Endothelial cell (in vitro differentiated cells): ENCODE measurements around the gene MAP3K3. TPM values are rescaled to one million over a fixed set of nuclear protein-coding genes. Genes with fewer than 3 reads are reported as not detected.

ENCODE experiments used
- DNase-seq: peaks from one replicate; pipeline ENCODE4 v3.0.0; 2021; ENCODE audit warnings: low spot score
- H3K27ac Mint-ChIP-seq: one replicate; pipeline ENCODE4 v1.8.0; 2021; ENCODE audit warnings: mixed read lengths, inconsistent platforms; ENCODE audit not compliant: unreplicated experiment
- H3K27me3 Mint-ChIP-seq: one replicate; pipeline ENCODE4 v1.8.0; 2021; ENCODE audit warnings: mild to moderate bottlenecking, moderate library complexity, mixed read lengths, inconsistent platforms; ENCODE audit not compliant: unreplicated experiment
- H3K36me3 Mint-ChIP-seq: one replicate; pipeline ENCODE4 v1.8.0; 2021; ENCODE audit warnings: mild to moderate bottlenecking, low read depth, mixed read lengths, inconsistent platforms; ENCODE audit not compliant: unreplicated experiment
- H3K4me1 Mint-ChIP-seq: one replicate; pipeline ENCODE4 v1.8.0; 2021; ENCODE audit warnings: mild to moderate bottlenecking, mixed read lengths, inconsistent platforms; ENCODE audit not compliant: unreplicated experiment
- H3K4me3 Mint-ChIP-seq: one replicate; pipeline ENCODE4 v1.8.0; 2021; ENCODE audit warnings: mild to moderate bottlenecking, mixed read lengths, inconsistent platforms; ENCODE audit not compliant: unreplicated experiment
- H3K9me3 Mint-ChIP-seq: one replicate; pipeline ENCODE4 v1.8.0; 2021; ENCODE audit warnings: mixed read lengths, inconsistent platforms; ENCODE audit not compliant: unreplicated experiment
- total RNA-seq: library from RNA; stranded (reverse); fragmentation: NEBNext Ultra II Directional; extraction: Animal tissue kit (Norgen Biotek cat#: 25700); gene quantifications from one replicate; pipeline ENCODE4 v1.2.1, GENCODE V29; 2021; ENCODE audit not compliant: unreplicated experiment
- TF ChIP-seq, protein P1 (sequence below): fragments of 200-600 bp; sonication (generic); IDR thresholded peaks from one replicate; pipeline ENCODE4 v1.5.0; 2021; ENCODE audit warnings: antibody characterized with exemption; ENCODE audit not compliant: unreplicated experiment

The MAP3K3 gene
- total RNA-seq, 1 donor from 2014 or later = 112 TPM

DNA sequence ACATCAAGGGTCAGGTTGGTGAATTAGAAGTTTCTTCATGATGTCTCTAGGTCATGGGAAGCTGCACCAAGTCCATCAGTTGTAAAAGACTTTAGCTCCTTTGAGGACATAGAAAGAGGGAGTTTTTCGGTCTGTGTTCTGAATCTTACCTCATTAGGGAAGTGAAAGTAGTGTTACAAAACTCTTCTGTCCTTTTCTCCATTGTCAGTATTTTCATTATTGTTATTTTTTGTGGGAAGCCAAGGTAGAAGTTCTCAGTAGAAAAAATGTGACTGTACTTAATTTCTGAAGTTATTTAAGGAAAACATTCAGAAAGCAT is 24.2 kb downstream of the MAP3K3 start:
- H3K36me3 Mint-ChIP-seq = peaks cover 43% of the 10 kb centered on the region
- TF ChIP-seq, protein P1, sequence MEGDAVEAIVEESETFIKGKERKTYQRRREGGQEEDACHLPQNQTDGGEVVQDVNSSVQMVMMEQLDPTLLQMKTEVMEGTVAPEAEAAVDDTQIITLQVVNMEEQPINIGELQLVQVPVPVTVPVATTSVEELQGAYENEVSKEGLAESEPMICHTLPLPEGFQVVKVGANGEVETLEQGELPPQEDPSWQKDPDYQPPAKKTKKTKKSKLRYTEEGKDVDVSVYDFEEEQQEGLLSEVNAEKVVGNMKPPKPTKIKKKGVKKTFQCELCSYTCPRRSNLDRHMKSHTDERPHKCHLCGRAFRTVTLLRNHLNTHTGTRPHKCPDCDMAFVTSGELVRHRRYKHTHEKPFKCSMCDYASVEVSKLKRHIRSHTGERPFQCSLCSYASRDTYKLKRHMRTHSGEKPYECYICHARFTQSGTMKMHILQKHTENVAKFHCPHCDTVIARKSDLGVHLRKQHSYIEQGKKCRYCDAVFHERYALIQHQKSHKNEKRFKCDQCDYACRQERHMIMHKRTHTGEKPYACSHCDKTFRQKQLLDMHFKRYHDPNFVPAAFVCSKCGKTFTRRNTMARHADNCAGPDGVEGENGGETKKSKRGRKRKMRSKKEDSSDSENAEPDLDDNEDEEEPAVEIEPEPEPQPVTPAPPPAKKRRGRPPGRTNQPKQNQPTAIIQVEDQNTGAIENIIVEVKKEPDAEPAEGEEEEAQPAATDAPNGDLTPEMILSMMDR = no peak
- H3K4me1 Mint-ChIP-seq = peaks cover 15% of the 10 kb centered on the region
- no peaks in the 10 kb centered on the region for H3K9me3 Mint-ChIP-seq
- no peak overlapping the region for H3K27ac Mint-ChIP-seq
- H3K4me3 Mint-ChIP-seq = peak overlapping the region; percentile 15
- no peaks in the 10 kb centered on the region for H3K27me3 Mint-ChIP-seq
- DNase-seq = no peak

DNA sequence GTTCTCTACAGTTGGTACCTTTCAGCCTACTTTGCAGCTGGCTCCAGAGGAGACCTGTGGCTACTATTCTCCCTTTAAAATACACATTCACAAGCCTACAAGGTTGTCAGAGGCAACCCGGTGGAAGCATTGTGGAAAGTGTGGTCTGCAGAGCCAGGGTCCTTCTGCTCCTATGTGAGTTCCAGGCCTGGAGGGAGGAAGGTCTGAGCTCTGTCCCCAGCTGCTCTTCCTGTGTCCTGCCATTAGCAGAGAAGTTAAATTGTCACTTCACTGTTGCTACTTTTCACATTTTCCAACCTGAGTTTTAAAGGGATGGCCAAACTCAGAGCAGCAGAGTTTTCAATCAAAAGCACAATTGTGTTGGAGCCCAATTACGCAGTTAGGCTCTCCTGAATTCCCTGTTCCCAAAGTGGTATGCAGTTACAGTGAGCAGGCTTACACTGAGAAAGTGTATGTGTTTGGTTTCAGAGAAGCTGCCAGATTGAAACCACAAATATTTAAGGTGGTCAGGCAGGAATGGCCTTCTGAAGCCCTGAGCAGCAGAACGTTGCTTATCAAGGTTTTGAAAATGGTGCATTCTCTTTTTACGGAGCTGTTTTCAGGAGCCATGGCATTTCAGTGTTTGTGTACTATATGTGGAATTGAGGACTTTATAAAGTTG is 25.0 kb downstream of the MAP3K3 start:
- H3K27ac Mint-ChIP-seq = no peak overlapping the region
- H3K36me3 Mint-ChIP-seq = peaks cover 40% of the 10 kb centered on the region
- DNase-seq = no peak
- no peak overlapping the region for H3K4me3 Mint-ChIP-seq
- no peaks in the 10 kb centered on the region for H3K9me3 Mint-ChIP-seq
- no peaks in the 10 kb centered on the region for H3K27me3 Mint-ChIP-seq
- H3K4me1 Mint-ChIP-seq = peaks cover 15% of the 10 kb centered on the region
- TF ChIP-seq, protein P1 = no peak

DNA sequence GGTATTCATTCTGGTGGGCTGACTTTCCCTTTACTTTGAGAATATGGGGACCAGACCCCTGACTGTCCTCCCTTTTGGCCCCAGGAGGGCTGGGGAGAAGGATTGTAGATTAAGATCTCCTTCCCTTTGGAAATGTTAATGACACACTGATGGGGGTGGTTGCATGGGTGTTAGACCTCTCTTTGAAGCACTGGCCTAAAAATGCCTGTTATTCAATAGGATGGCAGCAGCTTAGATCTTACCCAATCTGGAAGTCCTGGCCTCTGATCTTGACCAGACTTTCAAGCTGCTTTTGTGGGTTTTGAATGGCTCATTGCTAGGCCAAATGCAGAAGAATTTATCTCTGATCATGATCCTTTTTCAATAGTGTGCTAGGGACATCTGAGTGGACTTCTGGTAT is 25.7 kb downstream of the MAP3K3 start:
- H3K4me1 Mint-ChIP-seq = peaks cover 15% of the 10 kb centered on the region
- H3K36me3 Mint-ChIP-seq = peaks cover 48% of the 10 kb centered on the region

DNA sequence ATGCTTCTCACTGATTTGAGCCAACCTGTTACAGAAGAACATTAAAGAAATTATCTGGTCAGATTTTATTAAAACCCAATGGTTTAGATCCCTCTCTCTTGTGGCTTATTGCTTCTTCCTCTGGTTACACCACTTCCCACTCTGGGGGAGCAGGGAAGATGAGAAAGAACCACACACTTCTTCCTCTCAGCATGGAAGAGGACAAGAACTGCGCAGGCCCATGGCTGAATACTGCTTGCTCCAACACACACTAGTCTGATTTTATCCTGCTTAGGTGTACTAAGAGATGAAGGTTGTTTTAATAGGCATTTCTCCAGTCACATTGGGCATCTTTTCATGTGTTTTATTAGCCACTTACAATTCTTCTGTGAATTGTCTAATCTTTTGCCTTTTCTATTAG is 27.6 kb downstream of the MAP3K3 start:
- Mint-ChIP-seq H3K4me3 (no peak overlapping the region), H3K27me3 (no peaks in the 10 kb centered on the region), H3K4me1 (peaks cover 15% of the 10 kb centered on the region), H3K36me3 (peaks cover 52% of the 10 kb centered on the region), H3K9me3 (no peaks in the 10 kb centered on the region), H3K27ac (peak overlapping the region; percentile 42)
- TF ChIP-seq, protein P1 = no peak
- no peak for DNase-seq

More for the DNA sequence above, 25.7 kb downstream of the MAP3K3 start:
- Mint-ChIP-seq H3K9me3 (no peaks in the 10 kb centered on the region), H3K27ac (no peak overlapping the region), H3K4me3 (peak overlapping the region; percentile 31), H3K27me3 (no peaks in the 10 kb centered on the region)
- TF ChIP-seq, protein P1 = no peak
- DNase-seq = no peak

DNA sequence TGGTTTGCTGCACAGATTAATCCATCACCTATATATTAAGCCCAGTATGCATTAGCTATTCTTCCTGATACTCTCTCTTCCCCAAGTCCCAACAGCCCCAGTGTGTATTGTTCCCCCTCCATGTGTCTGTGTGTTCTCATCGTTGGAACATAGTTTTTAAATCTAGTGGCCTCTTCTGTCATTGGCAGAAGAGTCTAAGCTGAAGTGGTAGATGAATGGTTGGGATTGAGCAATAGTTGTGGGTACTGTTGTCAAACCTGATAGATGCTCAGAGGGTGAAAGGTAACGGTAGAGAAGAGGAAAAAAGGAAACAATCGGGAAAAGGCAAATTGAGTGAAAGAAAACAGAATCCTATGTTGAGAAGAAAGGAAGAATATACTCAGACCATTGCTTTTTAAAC is 29.9 kb downstream of the MAP3K3 start:
- no peak overlapping the region for H3K4me3 Mint-ChIP-seq
- no peak for DNase-seq
- peak overlapping the region; percentile 1 for H3K27ac Mint-ChIP-seq
- H3K9me3 Mint-ChIP-seq = no peaks in the 10 kb centered on the region
- TF ChIP-seq, protein P1 = no peak
- H3K27me3 Mint-ChIP-seq = no peaks in the 10 kb centered on the region
- H3K4me1 Mint-ChIP-seq = peaks cover 1% of the 10 kb centered on the region
- peaks cover 40% of the 10 kb centered on the region for H3K36me3 Mint-ChIP-seq
